MG63 (cell line): ENCODE measurements around the gene SVOP. TPM values are rescaled to one million over a fixed set of nuclear protein-coding genes. Genes with fewer than 3 reads are reported as not detected.
"Not testable (repeated sequence)": the region's sequence is repeated elsewhere in the genome, so short reads cannot be mapped to it uniquely, and the experiment has no call there.

ENCODE experiments used
- DNase-seq: peaks from one replicate; pipeline ENCODE4 v3.0.0-alpha.2; 2020
- H3K27me3 ChIP-seq: fragments of 250-450 bp; sonication (Bioruptor Pico); 2 replicates; pipeline ENCODE4 v1.5.1; 2020; ENCODE audit warnings: mild to moderate bottlenecking, moderate library complexity
- H3K36me3 ChIP-seq: fragments of 250-450 bp; sonication (Bioruptor Pico); 2 replicates; pipeline ENCODE4 v1.5.1; 2020; ENCODE audit warnings: mild to moderate bottlenecking, moderate library complexity
- H3K4me3 ChIP-seq: fragments of 250-450 bp; sonication (Bioruptor Pico); 2 replicates; pipeline ENCODE4 v1.5.1; 2020; ENCODE audit warnings: mild to moderate bottlenecking, moderate library complexity
- H3K9me3 ChIP-seq: fragments of 250-450 bp; sonication (Bioruptor Pico); 2 replicates; pipeline ENCODE4 v1.5.1; 2020; ENCODE audit warnings: mild to moderate bottlenecking, moderate library complexity
- total RNA-seq: library from RNA; depleted of rRNA; stranded (reverse); fragments of >200 nt; shearing (Covaris generic); gene quantifications from 2 replicates; pipeline ENCODE4 v1.2.3, GENCODE V29; 2014; ENCODE audit warnings: low replicate concordance

The SVOP gene
- total RNA-seq, 1 experiment from 2014 or later: not detected

- no peak for DNase-seq
- H3K9me3 ChIP-seq: no peaks in the 10 kb centered on the region
- no peaks in the 10 kb centered on the region for H3K36me3 ChIP-seq
- H3K27me3 ChIP-seq: peaks cover 8% of the 10 kb centered on the region
- H3K4me3 ChIP-seq: no peak overlapping the region
Observed at GRCh38 chr12:109047081-109047805, 26.4 kb upstream of the SVOP start.

GRCh38 chr12:109044241-109044640 is 23.4 kb upstream of the SVOP start:
- H3K36me3 ChIP-seq: no peaks in the 10 kb centered on the region
- DNase-seq: no peak
- H3K27me3 ChIP-seq: peaks cover 10% of the 10 kb centered on the region
- no peaks in the 10 kb centered on the region for H3K9me3 ChIP-seq
- H3K4me3 ChIP-seq: no peak overlapping the region

- H3K9me3 ChIP-seq: no peaks in the 10 kb centered on the region
- no peak for DNase-seq
- no peaks in the 10 kb centered on the region for H3K36me3 ChIP-seq
- H3K27me3 ChIP-seq: no peaks in the 10 kb centered on the region; the same call in 1 of the 2 replicates
- H3K4me3 ChIP-seq: no peak overlapping the region
Observed at GRCh38 chr12:109036975-109037374, 16.1 kb upstream of the SVOP start.

- no peaks in the 10 kb centered on the region for H3K36me3 ChIP-seq
- H3K27me3 ChIP-seq: no peaks in the 10 kb centered on the region
- no peak overlapping the region for H3K4me3 ChIP-seq
- no peak for DNase-seq
- no peaks in the 10 kb centered on the region for H3K9me3 ChIP-seq
Observed at GRCh38 chr12:109033239-109034196, 12.7 kb upstream of the SVOP start.

GRCh38 chr12:109029411-109029810 is 8.5 kb upstream of the SVOP start:
- DNase-seq: no peak
- no peaks in the 10 kb centered on the region for H3K36me3 ChIP-seq
- no peak overlapping the region for H3K4me3 ChIP-seq
- H3K27me3 ChIP-seq: no peaks in the 10 kb centered on the region
- no peaks in the 10 kb centered on the region for H3K9me3 ChIP-seq

GRCh38 chr12:109028624-109029023 is 7.8 kb upstream of the SVOP start:
- peak; percentile 6 for DNase-seq
- H3K27me3 ChIP-seq, H3K36me3 ChIP-seq, H3K4me3 ChIP-seq, H3K9me3 ChIP-seq: not testable (repeated sequence)

GRCh38 chr12:109027767-109028166 is 6.9 kb upstream of the SVOP start:
- no peak for DNase-seq

GRCh38 chr12:109020146-109020795 is 597 bp downstream of the SVOP start:
- H3K27me3 ChIP-seq: no peaks in the 10 kb centered on the region; the same call in 1 of the 2 replicates
- H3K36me3 ChIP-seq: no peaks in the 10 kb centered on the region
- H3K9me3 ChIP-seq: no peaks in the 10 kb centered on the region
- no peak for DNase-seq
- no peak overlapping the region for H3K4me3 ChIP-seq

More at GRCh38 chr12:109027767-109028166, 6.9 kb upstream of the SVOP start:
- H3K4me3 ChIP-seq: no peak overlapping the region
- H3K9me3 ChIP-seq: no peaks in the 10 kb centered on the region
- no peaks in the 10 kb centered on the region for H3K27me3 ChIP-seq
- H3K36me3 ChIP-seq: no peaks in the 10 kb centered on the region

GRCh38 chr12:109018296-109018695 is 2.6 kb downstream of the SVOP start:
- DNase-seq: no peak
- H3K4me3 ChIP-seq: no peak overlapping the region
- H3K27me3 ChIP-seq: peaks cover 3% of the 10 kb centered on the region
- H3K36me3 ChIP-seq: no peaks in the 10 kb centered on the region
- H3K9me3 ChIP-seq: no peaks in the 10 kb centered on the region

GRCh38 chr12:109016978-109017377 is 3.9 kb downstream of the SVOP start:
- no peaks in the 10 kb centered on the region for H3K9me3 ChIP-seq
- H3K4me3 ChIP-seq: no peak overlapping the region
- DNase-seq: no peak
- H3K36me3 ChIP-seq: no peaks in the 10 kb centered on the region
- peaks cover 8% of the 10 kb centered on the region for H3K27me3 ChIP-seq

GRCh38 chr12:109016016-109016415 is 4.9 kb downstream of the SVOP start:
- Histone ChIP-seq H3K36me3 (no peaks in the 10 kb centered on the region), H3K9me3 (no peaks in the 10 kb centered on the region), H3K4me3 (no peak overlapping the region), H3K27me3 (peaks cover 13% of the 10 kb centered on the region)
- no peak for DNase-seq

GRCh38 chr12:109014984-109015765 is 5.7 kb downstream of the SVOP start:
- Histone ChIP-seq H3K36me3 (no peaks in the 10 kb centered on the region), H3K9me3 (no peaks in the 10 kb centered on the region)
- no peak for DNase-seq

GRCh38 chr12:109010259-109010658 is 10.6 kb downstream of the SVOP start:
- DNase-seq: no peak
- H3K36me3 ChIP-seq: no peaks in the 10 kb centered on the region
- no peaks in the 10 kb centered on the region for H3K9me3 ChIP-seq
- H3K4me3 ChIP-seq: no peak overlapping the region
- H3K27me3 ChIP-seq: peaks cover 13% of the 10 kb centered on the region

More at GRCh38 chr12:109014984-109015765, 5.7 kb downstream of the SVOP start:
- no peak overlapping the region for H3K4me3 ChIP-seq
- peaks cover 13% of the 10 kb centered on the region for H3K27me3 ChIP-seq

GRCh38 chr12:109009766-109010165 is 11.1 kb downstream of the SVOP start:
- Histone ChIP-seq H3K9me3 (no peaks in the 10 kb centered on the region), H3K36me3 (no peaks in the 10 kb centered on the region), H3K27me3 (peaks cover 15% of the 10 kb centered on the region), H3K4me3 (no peak overlapping the region)
- DNase-seq: no peak

- Histone ChIP-seq H3K36me3 (no peaks in the 10 kb centered on the region), H3K27me3 (peaks cover 3% of the 10 kb centered on the region; the same call in 1 of the 2 replicates), H3K9me3 (no peaks in the 10 kb centered on the region), H3K4me3 (no peak overlapping the region)
- DNase-seq: no peak
Observed at GRCh38 chr12:109004017-109004416, 16.9 kb downstream of the SVOP start.

- DNase-seq: no peak
- H3K4me3 ChIP-seq: no peak overlapping the region
- H3K36me3 ChIP-seq: no peaks in the 10 kb centered on the region
- H3K9me3 ChIP-seq: no peaks in the 10 kb centered on the region
- no peaks in the 10 kb centered on the region; the same call in 1 of the 2 replicates for H3K27me3 ChIP-seq
Observed at GRCh38 chr12:108996320-108996719, 24.5 kb downstream of the SVOP start.
